ENCODE data around the gene SURF2.

Gene SURF2

DNA sequence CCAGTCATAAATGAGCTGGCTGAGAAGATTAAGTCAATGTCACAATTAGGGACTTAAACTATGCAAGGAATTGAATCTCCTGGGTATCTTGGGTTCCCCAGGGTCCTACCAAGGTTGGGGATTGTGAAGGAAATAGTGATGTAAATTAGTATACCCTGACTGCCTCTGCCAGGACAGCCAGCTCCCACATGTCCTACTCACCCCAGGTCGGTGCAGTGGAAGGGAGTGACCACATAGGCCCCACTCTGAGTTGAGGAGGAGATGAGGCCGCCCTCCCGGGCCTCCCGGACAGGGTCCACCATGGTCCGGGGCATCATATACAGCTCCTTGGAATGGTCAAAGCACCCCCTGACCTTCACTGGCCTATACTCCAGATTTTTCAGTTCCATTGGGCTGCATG lies 2.8 kb upstream of the SURF2 start:
- H3K4me3 ChIP-seq (ENCODE audit: low read length in 2 of 2): no peak overlapping the region
- no peaks in the 10 kb centered on the region for H3K9me3 ChIP-seq (ENCODE audit: control insufficient read depth in 2 of 2, low read length in 2 of 2)
- H3K27ac ChIP-seq (ENCODE audit: low read depth in 2 of 2, low read length in 2 of 2): no peak overlapping the region
- H3K4me1 ChIP-seq (ENCODE audit: control insufficient read depth in 2 of 2, insufficient read depth in 2 of 2, low read length in 2 of 2): peaks cover 30 to 32% of the 10 kb centered on the region in 2 donors
- no peak overlapping the region for H3K9ac ChIP-seq (ENCODE audit: low read depth in 1 of 2, low read length in 2 of 2)
- no peaks in the 10 kb centered on the region for H3K27me3 ChIP-seq (ENCODE audit: control insufficient read depth in 2 of 2, insufficient read depth in 2 of 2, low read length in 2 of 2)
- peaks cover 45 to 52% of the 10 kb centered on the region in 2 donors for H3K36me3 ChIP-seq (ENCODE audit: control insufficient read depth in 2 of 2, insufficient read depth in 2 of 2, low read length in 2 of 2)

DNA sequence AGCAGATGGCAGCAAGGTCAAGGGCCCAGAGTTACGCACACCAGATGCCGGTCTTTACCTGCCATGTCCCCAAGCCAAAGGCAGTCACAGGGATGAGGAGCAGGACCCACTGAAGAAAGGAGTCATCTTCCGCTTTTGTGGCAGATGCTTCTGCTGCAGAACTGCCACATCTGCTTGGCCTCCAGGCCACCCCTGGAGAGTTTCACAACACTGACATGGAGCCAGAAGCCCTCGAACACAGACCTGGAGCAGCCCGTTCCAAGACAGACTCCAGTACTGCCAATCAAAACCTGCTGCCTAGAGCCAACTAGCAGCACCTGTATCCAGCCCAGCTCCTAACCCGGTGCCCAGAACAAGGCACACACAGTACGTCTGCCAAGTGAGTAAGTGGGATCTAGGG lies 1.6 kb upstream of the SURF2 start:
- no peak overlapping the region for H3K27ac ChIP-seq (ENCODE audit: low read depth in 2 of 2, low read length in 2 of 2)
- H3K9ac ChIP-seq (ENCODE audit: low read depth in 1 of 2, low read length in 2 of 2): no peak overlapping the region

DNA sequence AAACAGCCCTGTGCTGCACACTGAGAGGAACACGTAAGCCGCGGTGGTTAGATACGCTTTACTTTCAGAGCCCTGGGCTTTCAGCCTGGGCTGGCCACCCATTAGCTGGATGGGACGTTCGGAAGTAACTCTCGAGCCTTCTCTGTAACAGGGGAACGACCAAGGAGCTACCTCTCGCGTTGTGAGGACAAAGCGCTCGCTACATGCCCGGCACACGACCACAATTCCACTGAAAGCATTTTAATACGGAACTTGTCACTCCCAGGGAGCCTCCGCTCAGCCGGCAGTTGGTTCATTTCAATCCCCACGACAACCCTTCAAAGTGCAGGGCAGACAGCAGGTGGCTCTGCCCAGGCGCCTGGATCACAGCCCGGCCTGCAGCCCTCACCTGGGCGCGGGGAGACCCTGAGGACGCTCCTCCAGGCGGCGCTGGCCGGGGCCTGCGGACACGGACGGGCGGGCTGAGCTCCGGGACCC lies 431 bp upstream of the SURF2 start:
- peak overlapping the region; percentile 79 to 88 for H3K4me3 ChIP-seq (ENCODE audit: low read length in 2 of 2)
- peak overlapping the region; percentile 7 to 23 for H3K27ac ChIP-seq (ENCODE audit: low read depth in 2 of 2, low read length in 2 of 2)
- peaks cover 38 to 44% of the 10 kb centered on the region in 2 donors for H3K36me3 ChIP-seq (ENCODE audit: control insufficient read depth in 2 of 2, insufficient read depth in 2 of 2, low read length in 2 of 2)
- H3K4me1 ChIP-seq (ENCODE audit: control insufficient read depth in 2 of 2, insufficient read depth in 2 of 2, low read length in 2 of 2): peaks cover 20 to 25% of the 10 kb centered on the region in 2 donors
- H3K9ac ChIP-seq (ENCODE audit: low read depth in 1 of 2, low read length in 2 of 2): peak overlapping the region; percentile 67 to 83
- no peaks in the 10 kb centered on the region for H3K9me3 ChIP-seq (ENCODE audit: control insufficient read depth in 2 of 2, low read length in 2 of 2)
- no peaks in the 10 kb centered on the region for H3K27me3 ChIP-seq (ENCODE audit: control insufficient read depth in 2 of 2, insufficient read depth in 2 of 2, low read length in 2 of 2)

More for the DNA sequence above, 1.6 kb upstream of the SURF2 start:
- Histone ChIP-seq H3K27me3 (ENCODE audit: control insufficient read depth in 2 of 2, insufficient read depth in 2 of 2, low read length in 2 of 2) (no peaks in the 10 kb centered on the region), H3K4me1 (ENCODE audit: control insufficient read depth in 2 of 2, insufficient read depth in 2 of 2, low read length in 2 of 2) (peaks cover 20 to 25% of the 10 kb centered on the region in 2 donors), H3K4me3 (ENCODE audit: low read length in 2 of 2) (no peak overlapping the region), H3K9me3 (ENCODE audit: control insufficient read depth in 2 of 2, low read length in 2 of 2) (no peaks in the 10 kb centered on the region), H3K36me3 (ENCODE audit: control insufficient read depth in 2 of 2, insufficient read depth in 2 of 2, low read length in 2 of 2) (peaks cover 39 to 47% of the 10 kb centered on the region in 2 donors)

DNA sequence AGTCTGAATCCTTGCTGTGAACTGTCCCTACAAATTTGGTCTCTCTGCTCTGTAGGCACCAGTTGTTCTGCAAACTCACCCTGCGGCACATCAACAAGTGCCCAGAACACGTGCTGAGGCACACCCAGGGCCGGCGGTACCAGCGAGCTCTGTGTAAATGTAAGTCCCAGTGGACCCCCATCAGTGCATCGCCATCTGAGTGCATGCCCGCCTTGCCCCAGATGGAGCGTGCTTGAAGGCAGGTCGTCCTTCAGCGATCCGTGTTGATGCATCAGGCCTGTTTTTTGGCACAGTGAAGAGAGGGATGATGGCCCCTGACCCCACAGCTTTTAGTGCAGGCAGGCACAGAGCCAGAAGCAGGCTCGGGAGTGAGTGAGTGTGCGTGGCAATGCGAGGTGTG lies 1.3 kb downstream of the SURF2 start:
- Histone ChIP-seq H3K27me3 (ENCODE audit: control insufficient read depth in 2 of 2, insufficient read depth in 2 of 2, low read length in 2 of 2) (no peaks in the 10 kb centered on the region), H3K36me3 (ENCODE audit: control insufficient read depth in 2 of 2, insufficient read depth in 2 of 2, low read length in 2 of 2) (peaks cover 37 to 45% of the 10 kb centered on the region in 2 donors), H3K4me1 (ENCODE audit: control insufficient read depth in 2 of 2, insufficient read depth in 2 of 2, low read length in 2 of 2) (peaks cover 20 to 25% of the 10 kb centered on the region in 2 donors), H3K4me3 (ENCODE audit: low read length in 2 of 2) (peak overlapping the region in 1 of 2 donors; percentile 68), H3K9ac (ENCODE audit: low read depth in 1 of 2, low read length in 2 of 2) (no peak overlapping the region), H3K9me3 (ENCODE audit: control insufficient read depth in 2 of 2, low read length in 2 of 2) (no peaks in the 10 kb centered on the region), H3K27ac (ENCODE audit: low read depth in 2 of 2, low read length in 2 of 2) (no peak overlapping the region)

DNA sequence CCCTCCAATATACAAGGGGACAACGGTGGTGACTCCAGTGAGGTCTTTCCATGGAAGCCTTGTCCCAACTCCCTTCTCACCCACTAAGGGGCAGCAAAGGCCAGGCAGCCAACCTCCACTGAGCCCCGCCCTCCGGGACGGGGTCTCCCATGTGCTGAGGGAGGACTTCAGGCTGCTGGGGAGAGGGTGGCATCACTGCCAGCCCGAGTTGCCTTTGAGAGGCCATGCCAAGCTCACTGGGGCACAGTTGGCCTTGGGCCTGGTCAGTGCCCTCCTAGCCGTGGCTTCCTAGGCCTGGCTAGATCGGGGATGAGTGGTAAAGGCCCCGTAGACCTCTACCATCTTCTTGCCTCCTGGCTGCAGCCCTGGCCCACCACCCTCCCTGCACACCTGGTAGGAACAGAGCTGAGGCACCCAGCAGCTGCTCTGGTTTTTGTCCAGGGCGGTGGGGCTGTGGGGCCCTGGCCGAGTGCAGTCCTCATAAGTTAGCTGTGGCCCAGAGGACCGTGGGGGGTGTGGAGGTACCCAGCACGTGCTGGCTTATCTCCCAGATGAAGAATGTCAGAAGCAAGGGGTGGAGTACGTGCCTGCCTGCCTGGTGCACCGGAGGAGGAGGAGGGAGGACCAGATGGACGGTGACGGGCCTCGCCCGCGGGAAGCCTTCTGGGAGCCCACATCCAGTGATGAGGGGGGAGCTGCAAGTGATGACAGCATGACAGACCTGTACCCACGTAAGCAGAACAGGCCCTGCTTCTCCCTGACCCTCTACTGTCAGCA lies 3.2 kb downstream of the SURF2 start:
- Histone ChIP-seq H3K4me1 (ENCODE audit: control insufficient read depth in 2 of 2, insufficient read depth in 2 of 2, low read length in 2 of 2) (peaks cover 20 to 25% of the 10 kb centered on the region in 2 donors), H3K36me3 (ENCODE audit: control insufficient read depth in 2 of 2, insufficient read depth in 2 of 2, low read length in 2 of 2) (peaks cover 47 to 49% of the 10 kb centered on the region in 2 donors), H3K4me3 (ENCODE audit: low read length in 2 of 2) (no peak overlapping the region), H3K27me3 (ENCODE audit: control insufficient read depth in 2 of 2, insufficient read depth in 2 of 2, low read length in 2 of 2) (no peaks in the 10 kb centered on the region), H3K9ac (ENCODE audit: low read depth in 1 of 2, low read length in 2 of 2) (no peak overlapping the region), H3K27ac (ENCODE audit: low read depth in 2 of 2, low read length in 2 of 2) (no peak overlapping the region), H3K9me3 (ENCODE audit: control insufficient read depth in 2 of 2, low read length in 2 of 2) (no peaks in the 10 kb centered on the region)

DNA sequence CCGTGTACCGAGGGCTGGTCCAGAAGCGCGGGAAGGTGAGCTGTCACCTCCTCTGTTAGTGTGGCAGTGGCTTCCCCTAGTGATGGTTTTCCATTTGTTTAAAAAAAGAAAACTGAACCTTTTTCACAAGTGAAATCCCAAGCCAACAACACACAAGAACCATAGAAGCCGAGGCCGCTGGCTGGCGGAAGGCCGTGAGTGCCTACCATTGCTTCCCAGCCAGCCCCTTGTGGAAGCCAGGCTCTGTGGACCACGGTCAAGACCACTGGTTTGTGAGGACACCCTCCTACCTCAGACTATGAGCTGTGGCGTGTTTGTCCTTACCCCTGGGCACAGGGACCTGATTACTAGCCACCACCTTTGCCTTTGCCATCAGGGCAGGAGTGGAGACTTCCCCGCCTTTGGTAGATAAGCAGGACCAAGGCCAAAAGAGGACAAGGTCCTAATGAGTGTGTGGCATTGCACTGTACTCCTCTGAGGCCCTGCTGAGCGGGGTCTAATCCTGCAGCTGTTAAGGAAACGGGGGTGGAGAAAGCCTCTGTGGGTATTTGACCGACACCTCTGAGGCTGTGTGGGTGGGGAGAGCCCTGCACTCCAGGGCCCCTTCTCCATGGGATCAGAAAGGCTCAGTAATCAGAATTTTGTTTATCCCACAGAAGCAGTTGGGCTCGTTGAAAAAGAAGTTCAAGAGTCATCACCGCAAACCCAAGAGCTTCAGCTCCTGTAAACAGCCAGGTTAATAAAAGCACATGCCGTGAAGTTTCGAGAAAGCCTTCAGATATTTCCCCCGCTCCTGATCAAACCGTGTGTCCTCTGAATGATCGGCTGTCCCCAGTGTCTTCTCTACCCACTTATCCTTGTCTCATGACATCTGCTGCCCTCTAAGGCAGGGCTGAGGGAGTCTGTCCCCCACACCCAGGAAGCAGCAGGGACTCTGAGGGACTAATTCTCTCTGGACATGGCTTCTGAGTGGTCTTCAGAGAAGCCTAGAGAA lies 4.3 kb downstream of the SURF2 start:
- Histone ChIP-seq H3K4me1 (ENCODE audit: control insufficient read depth in 2 of 2, insufficient read depth in 2 of 2, low read length in 2 of 2) (peaks cover 14 to 17% of the 10 kb centered on the region in 2 donors), H3K9me3 (ENCODE audit: control insufficient read depth in 2 of 2, low read length in 2 of 2) (no peaks in the 10 kb centered on the region), H3K36me3 (ENCODE audit: control insufficient read depth in 2 of 2, insufficient read depth in 2 of 2, low read length in 2 of 2) (peaks cover 57 to 58% of the 10 kb centered on the region in 2 donors), H3K27ac (ENCODE audit: low read depth in 2 of 2, low read length in 2 of 2) (no peak overlapping the region), H3K27me3 (ENCODE audit: control insufficient read depth in 2 of 2, insufficient read depth in 2 of 2, low read length in 2 of 2) (no peaks in the 10 kb centered on the region), H3K9ac (ENCODE audit: low read depth in 1 of 2, low read length in 2 of 2) (no peak overlapping the region), H3K4me3 (ENCODE audit: low read length in 2 of 2) (no peak overlapping the region)

DNA sequence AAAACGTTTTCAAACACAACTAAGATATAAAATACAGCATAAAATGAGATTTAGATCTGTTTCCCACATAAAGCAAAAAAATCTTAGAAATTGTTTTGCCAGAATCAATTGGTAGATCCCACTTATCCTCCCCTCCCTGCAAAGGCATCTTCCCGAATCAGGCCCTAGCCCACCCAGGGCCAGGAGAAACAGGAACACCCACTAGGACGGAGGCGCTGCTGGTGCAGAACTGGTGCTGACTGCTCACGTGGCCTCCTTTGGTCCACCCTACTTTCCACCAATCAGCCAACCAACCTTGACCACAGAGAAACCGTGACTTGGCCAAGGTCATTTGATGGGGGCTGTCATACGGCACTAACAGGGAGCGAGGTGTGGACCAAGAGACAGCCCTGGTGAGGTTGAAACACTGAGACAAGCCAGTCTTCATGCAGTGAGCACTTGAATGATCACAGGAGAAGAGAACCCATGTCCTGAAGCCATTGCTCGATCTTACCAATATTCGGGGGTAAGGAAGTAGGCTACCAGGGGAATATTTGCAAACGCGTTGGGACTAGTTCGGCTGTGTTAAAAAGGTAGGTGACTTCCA lies 5.2 kb downstream of the SURF2 start:
- H3K27me3 ChIP-seq (ENCODE audit: control insufficient read depth in 2 of 2, insufficient read depth in 2 of 2, low read length in 2 of 2): no peaks in the 10 kb centered on the region
- peaks cover 66 to 67% of the 10 kb centered on the region in 2 donors for H3K36me3 ChIP-seq (ENCODE audit: control insufficient read depth in 2 of 2, insufficient read depth in 2 of 2, low read length in 2 of 2)
- no peak overlapping the region for H3K4me3 ChIP-seq (ENCODE audit: low read length in 2 of 2)
- H3K9me3 ChIP-seq (ENCODE audit: control insufficient read depth in 2 of 2, low read length in 2 of 2): no peaks in the 10 kb centered on the region
- no peak overlapping the region for H3K9ac ChIP-seq (ENCODE audit: low read depth in 1 of 2, low read length in 2 of 2)
- peaks cover 11 to 15% of the 10 kb centered on the region in 2 donors for H3K4me1 ChIP-seq (ENCODE audit: control insufficient read depth in 2 of 2, insufficient read depth in 2 of 2, low read length in 2 of 2)
- no peak overlapping the region for H3K27ac ChIP-seq (ENCODE audit: low read depth in 2 of 2, low read length in 2 of 2)

DNA sequence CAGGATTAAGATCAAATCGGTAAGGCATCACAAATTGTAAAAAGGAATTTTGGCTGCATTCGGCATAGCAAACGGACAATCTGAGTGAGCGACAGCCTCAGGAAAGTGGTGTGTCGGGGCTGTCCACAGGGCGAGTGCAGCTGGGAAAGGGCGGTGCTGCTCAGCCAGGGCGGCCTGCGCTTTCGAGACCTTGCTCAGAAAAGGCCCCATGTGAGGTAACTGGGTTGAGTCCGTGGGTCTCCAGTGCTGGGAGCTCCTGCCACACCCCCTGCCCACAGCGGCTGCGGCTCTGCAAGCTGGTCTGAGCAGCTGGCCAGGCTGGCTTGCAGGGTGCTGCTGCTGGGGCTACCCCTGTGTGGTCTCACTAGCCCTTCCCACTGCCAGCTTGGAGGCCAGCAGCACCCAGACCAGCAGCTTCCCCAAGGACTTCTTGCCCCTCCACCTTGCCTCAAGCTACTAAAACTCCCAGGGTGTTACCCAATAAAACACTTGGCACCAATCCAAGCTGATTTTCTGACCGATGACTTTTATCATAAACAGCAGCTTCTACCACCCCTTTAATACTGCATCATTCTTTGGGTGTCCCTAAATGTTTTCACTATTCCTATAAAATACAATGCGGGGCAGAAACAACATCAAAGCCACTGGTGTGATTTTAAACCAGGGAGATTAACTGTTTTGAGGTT lies 6.2 kb downstream of the SURF2 start:
- Histone ChIP-seq H3K27ac (ENCODE audit: low read depth in 2 of 2, low read length in 2 of 2) (no peak overlapping the region), H3K9ac (ENCODE audit: low read depth in 1 of 2, low read length in 2 of 2) (no peak overlapping the region)

DNA sequence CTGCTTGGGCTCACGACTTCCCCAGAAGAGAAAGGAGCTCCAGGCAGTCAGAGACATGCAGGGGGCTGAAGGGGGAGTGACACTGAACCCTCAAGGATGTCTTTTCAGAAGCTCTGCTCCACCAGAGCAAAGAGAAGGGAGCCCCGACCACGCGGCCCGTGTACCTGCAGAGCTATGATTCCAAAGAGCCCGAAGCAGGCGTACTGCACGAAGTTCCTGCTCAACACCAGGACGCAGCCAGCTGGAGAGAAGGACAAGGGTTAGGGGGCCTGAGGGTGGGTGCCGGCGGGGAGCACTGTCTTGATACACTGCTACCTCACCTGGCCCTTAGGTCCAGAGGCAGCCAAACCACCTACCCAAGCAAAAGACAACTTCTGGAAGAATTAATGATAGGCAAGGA lies 10.1 kb downstream of the SURF2 start:
- Histone ChIP-seq H3K36me3 (ENCODE audit: control insufficient read depth in 2 of 2, insufficient read depth in 2 of 2, low read length in 2 of 2) (peaks cover 66 to 80% of the 10 kb centered on the region in 2 donors), H3K9ac (ENCODE audit: low read depth in 1 of 2, low read length in 2 of 2) (no peak overlapping the region), H3K27ac (ENCODE audit: low read depth in 2 of 2, low read length in 2 of 2) (no peak overlapping the region), H3K4me3 (ENCODE audit: low read length in 2 of 2) (no peak overlapping the region), H3K4me1 (ENCODE audit: control insufficient read depth in 2 of 2, insufficient read depth in 2 of 2, low read length in 2 of 2) (peaks cover 31 to 36% of the 10 kb centered on the region in 2 donors), H3K9me3 (ENCODE audit: control insufficient read depth in 2 of 2, low read length in 2 of 2) (no peaks in the 10 kb centered on the region), H3K27me3 (ENCODE audit: control insufficient read depth in 2 of 2, insufficient read depth in 2 of 2, low read length in 2 of 2) (no peaks in the 10 kb centered on the region)

More for the DNA sequence above, 6.2 kb downstream of the SURF2 start:
- Histone ChIP-seq H3K27me3 (ENCODE audit: control insufficient read depth in 2 of 2, insufficient read depth in 2 of 2, low read length in 2 of 2) (no peaks in the 10 kb centered on the region), H3K4me3 (ENCODE audit: low read length in 2 of 2) (no peak overlapping the region), H3K9me3 (ENCODE audit: control insufficient read depth in 2 of 2, low read length in 2 of 2) (no peaks in the 10 kb centered on the region), H3K36me3 (ENCODE audit: control insufficient read depth in 2 of 2, insufficient read depth in 2 of 2, low read length in 2 of 2) (peaks cover 75 to 76% of the 10 kb centered on the region in 2 donors), H3K4me1 (ENCODE audit: control insufficient read depth in 2 of 2, insufficient read depth in 2 of 2, low read length in 2 of 2) (peaks cover 8% of the 10 kb centered on the region in 2 donors)

All from mucosa of rectum (tissue), 2 donors.